GM12872 (cell line): Measurements from ENCODE around the gene ZNF787.

Source experiments
- CTCF ChIP-seq: IDR thresholded peaks from 3 replicates; pipeline ENCODE4 v1.5.1; 2011; ENCODE audit warnings: low read depth, mild to moderate bottlenecking, low read length, moderate library complexity; ENCODE audit not compliant: insufficient read depth

The ZNF787 gene

GRCh38 chr19:56087647-56088496 lies 33.2 kb downstream of the ZNF787 start:
- TF ChIP-seq CTCF = no peak

GRCh38 chr19:56086671-56087430 lies 34.2 kb downstream of the ZNF787 start:
- TF ChIP-seq CTCF = no peak

- TF ChIP-seq CTCF = no peak
These were observed 35.4 kb downstream of the ZNF787 start for GRCh38 chr19:56085571-56086275.

- TF ChIP-seq CTCF = no peak
These were observed 36.1 kb downstream of the ZNF787 start for GRCh38 chr19:56084835-56085536.

- TF ChIP-seq CTCF = no peak
These were observed 37.4 kb downstream of the ZNF787 start for GRCh38 chr19:56083668-56084067.

- TF ChIP-seq CTCF = peak; percentile 76
These were observed 40.3 kb downstream of the ZNF787 start for GRCh38 chr19:56080669-56081401.
